ENCODE results near the gene NUDCD3.

Gene NUDCD3

DNA sequence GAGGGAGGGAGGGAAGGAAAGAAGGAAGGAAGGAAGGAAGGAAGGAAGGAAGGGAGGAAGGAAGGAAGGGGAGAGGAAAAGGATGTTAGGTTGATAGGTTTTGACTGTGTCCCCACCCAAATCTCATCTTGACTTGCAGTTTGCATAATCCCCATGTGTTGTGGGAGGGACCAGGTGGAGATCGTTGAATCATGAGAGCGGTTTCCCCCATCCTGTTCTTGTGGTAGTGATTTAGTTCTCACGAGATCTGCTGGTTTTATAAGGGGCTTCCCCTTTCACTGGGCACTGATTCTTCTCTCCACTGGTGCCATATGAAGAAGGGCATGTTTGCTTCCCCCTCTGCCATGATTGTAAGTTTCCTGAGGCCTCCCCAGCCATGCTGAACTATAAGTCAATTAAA, 15.1 kb upstream of the NUDCD3 start:
- Histone ChIP-seq H4K20me1 (ENCODE audit: control insufficient read depth, insufficient read depth, low read depth, low read length) (no peaks in the 10 kb centered on the region), H3K79me2 (ENCODE audit: control insufficient read depth, low read length) (no peaks in the 10 kb centered on the region), H3K27me3 (ENCODE audit: control insufficient read depth, low read length) (peaks cover 11% of the 10 kb centered on the region), H3K4me1 (ENCODE audit: control insufficient read depth, low read length) (no peaks in the 10 kb centered on the region), H3K27ac (ENCODE audit: low read depth, low read length) (no peak overlapping the region), H3K9me3 (ENCODE audit: control insufficient read depth, insufficient read depth, low read length) (peaks cover 20% of the 10 kb centered on the region; the same call in 1 of the 2 replicates), H3K9me2 (replicated peaks; ENCODE audit: control insufficient read depth, low read length) (no peaks in the 10 kb centered on the region), H3K4me2 (ENCODE audit: low read length) (no peak overlapping the region), H3K4me3 (ENCODE audit: low read length) (no peak overlapping the region), H3F3A (ENCODE audit: control insufficient read depth, insufficient read depth) (no peaks in the 10 kb centered on the region), H3K36me3 (ENCODE audit: control insufficient read depth, low read length) (no peaks in the 10 kb centered on the region)
- TF ChIP-seq, protein P1, sequence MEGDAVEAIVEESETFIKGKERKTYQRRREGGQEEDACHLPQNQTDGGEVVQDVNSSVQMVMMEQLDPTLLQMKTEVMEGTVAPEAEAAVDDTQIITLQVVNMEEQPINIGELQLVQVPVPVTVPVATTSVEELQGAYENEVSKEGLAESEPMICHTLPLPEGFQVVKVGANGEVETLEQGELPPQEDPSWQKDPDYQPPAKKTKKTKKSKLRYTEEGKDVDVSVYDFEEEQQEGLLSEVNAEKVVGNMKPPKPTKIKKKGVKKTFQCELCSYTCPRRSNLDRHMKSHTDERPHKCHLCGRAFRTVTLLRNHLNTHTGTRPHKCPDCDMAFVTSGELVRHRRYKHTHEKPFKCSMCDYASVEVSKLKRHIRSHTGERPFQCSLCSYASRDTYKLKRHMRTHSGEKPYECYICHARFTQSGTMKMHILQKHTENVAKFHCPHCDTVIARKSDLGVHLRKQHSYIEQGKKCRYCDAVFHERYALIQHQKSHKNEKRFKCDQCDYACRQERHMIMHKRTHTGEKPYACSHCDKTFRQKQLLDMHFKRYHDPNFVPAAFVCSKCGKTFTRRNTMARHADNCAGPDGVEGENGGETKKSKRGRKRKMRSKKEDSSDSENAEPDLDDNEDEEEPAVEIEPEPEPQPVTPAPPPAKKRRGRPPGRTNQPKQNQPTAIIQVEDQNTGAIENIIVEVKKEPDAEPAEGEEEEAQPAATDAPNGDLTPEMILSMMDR (IDR thresholded peaks at IDR 0.05; ENCODE audit: low read depth, low read length, poor library complexity, severe bottlenecking): no peak
- TF ChIP-seq EZH2phosphoT487 (IDR thresholded peaks at IDR 0.05; ENCODE audit: borderline replicate concordance, low read length): no peak

DNA sequence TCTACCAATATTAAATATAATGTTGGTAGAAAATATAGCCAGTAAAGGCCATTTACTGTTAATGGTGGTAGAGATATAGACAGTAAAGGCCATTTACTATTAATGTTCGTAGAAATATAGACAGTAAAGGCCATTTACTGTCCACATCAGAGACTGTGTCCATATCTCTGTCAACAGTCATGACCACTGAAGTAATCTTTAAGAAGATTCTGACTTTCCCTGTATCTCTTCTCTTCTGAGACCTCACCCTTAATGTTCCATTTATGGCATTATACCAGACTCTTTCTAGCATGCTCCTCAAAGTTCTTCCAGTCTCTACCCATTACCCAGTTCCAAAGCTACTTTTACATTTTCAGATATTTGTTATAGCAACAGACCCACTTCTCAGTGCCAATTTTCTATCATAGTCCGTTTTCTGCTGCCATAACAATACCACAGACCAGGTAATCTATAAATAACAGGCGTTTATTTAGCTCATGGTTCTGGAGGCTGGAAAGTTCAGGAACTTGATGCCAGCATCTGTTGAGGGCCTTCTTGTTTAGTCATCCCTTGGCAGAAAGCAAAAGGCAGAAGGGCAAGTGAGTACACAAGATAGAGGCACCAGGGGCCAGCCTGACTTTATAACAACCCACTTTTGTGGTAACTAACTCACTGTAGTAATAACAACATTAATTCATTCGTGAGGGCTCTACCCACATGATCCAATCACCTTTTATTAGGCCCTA, 7.9 kb upstream of the NUDCD3 start:
- H3K4me2 ChIP-seq (ENCODE audit: low read length): no peak overlapping the region
- TF ChIP-seq, protein P1 (IDR thresholded peaks at IDR 0.05; ENCODE audit: low read depth, low read length, poor library complexity, severe bottlenecking): no peak
- no peak for TF ChIP-seq EZH2phosphoT487 (IDR thresholded peaks at IDR 0.05; ENCODE audit: borderline replicate concordance, low read length)
- 0 out of 2 replicates have a peak, but pooled peaks cover 3% of the 10 kb centered on the region for H3F3A ChIP-seq (ENCODE audit: control insufficient read depth, insufficient read depth)
- H3K4me3 ChIP-seq (ENCODE audit: low read length): no peak overlapping the region
- no peaks in the 10 kb centered on the region for H3K36me3 ChIP-seq (ENCODE audit: control insufficient read depth, low read length)
- peaks cover 31% of the 10 kb centered on the region for H3K27me3 ChIP-seq (ENCODE audit: control insufficient read depth, low read length)
- H3K9me2 ChIP-seq (replicated peaks; ENCODE audit: control insufficient read depth, low read length): no peaks in the 10 kb centered on the region
- no peak overlapping the region for H3K27ac ChIP-seq (ENCODE audit: low read depth, low read length)
- H3K4me1 ChIP-seq (ENCODE audit: control insufficient read depth, low read length): no peaks in the 10 kb centered on the region
- no peaks in the 10 kb centered on the region for H3K9me3 ChIP-seq (ENCODE audit: control insufficient read depth, insufficient read depth, low read length)
- no peaks in the 10 kb centered on the region for H4K20me1 ChIP-seq (ENCODE audit: control insufficient read depth, insufficient read depth, low read depth, low read length)
- no peaks in the 10 kb centered on the region for H3K79me2 ChIP-seq (ENCODE audit: control insufficient read depth, low read length)

DNA sequence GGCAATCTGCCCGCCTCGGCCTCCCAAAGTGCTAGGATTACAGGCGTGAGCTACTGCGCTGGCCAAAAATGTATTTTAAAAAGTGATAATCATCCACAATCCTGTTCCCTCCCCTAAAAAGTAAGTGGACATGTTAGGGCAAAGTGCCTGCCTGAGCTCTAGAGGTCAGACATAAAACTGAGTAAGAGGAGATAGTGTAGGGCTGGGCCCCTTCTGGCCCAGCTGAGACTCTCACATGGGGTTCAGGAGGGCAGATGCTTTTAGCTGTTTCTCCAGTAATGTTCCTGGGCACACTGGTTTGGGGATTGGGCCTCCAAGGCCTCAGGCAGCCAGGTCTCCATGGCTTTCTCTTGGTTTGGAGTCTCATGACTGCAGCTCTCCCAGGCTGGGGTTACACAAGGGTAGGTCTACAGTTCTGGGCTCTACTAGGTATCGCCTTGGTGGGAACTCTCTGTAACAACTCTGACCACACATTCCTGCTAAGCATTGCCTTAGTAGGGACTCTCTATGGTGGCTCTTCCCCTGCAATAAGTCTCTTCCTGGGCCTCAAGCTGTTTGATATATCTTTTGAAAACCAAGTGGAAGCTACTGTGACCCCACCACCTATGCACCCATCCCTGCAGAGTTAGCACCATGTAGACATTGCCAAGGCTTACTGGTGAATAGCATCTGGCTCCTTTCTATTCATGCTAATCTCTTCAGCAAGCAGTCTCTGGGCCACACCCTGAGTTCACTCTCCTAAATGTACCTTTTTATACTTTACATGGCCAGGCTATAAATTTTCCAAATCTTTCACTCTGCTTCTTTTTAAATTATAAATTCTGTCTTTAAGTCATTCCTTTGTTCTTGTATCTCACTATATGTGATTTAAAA, 6.9 kb upstream of the NUDCD3 start:
- Histone ChIP-seq H3F3A (ENCODE audit: control insufficient read depth, insufficient read depth) (0 out of 2 replicates have a peak, but pooled peaks cover 3% of the 10 kb centered on the region), H3K4me1 (ENCODE audit: control insufficient read depth, low read length) (no peaks in the 10 kb centered on the region), H3K9me2 (replicated peaks; ENCODE audit: control insufficient read depth, low read length) (no peaks in the 10 kb centered on the region), H3K27ac (ENCODE audit: low read depth, low read length) (no peak overlapping the region), H3K4me2 (ENCODE audit: low read length) (no peak overlapping the region), H3K9me3 (ENCODE audit: control insufficient read depth, insufficient read depth, low read length) (no peaks in the 10 kb centered on the region), H3K36me3 (ENCODE audit: control insufficient read depth, low read length) (no peaks in the 10 kb centered on the region), H3K4me3 (ENCODE audit: low read length) (no peak overlapping the region), H3K27me3 (ENCODE audit: control insufficient read depth, low read length) (peaks cover 28% of the 10 kb centered on the region), H3K79me2 (ENCODE audit: control insufficient read depth, low read length) (no peaks in the 10 kb centered on the region), H4K20me1 (ENCODE audit: control insufficient read depth, insufficient read depth, low read depth, low read length) (no peaks in the 10 kb centered on the region)
- TF ChIP-seq, protein P1 (IDR thresholded peaks at IDR 0.05; ENCODE audit: low read depth, low read length, poor library complexity, severe bottlenecking): no peak
- TF ChIP-seq EZH2phosphoT487 (IDR thresholded peaks at IDR 0.05; ENCODE audit: borderline replicate concordance, low read length): no peak
